HG03469 (cell line): ENCODE data around the gene ATOX1.

ENCODE experiments used
- ATAC-seq: cut with Tn5 transposase; IDR thresholded peaks from one replicate; pipeline ENCODE4 v1.9.1; 2021; ENCODE audit warnings: mild to moderate bottlenecking, moderate library complexity, moderate number of reproducible peaks; ENCODE audit not compliant: unreplicated experiment

The ATOX1 gene

GRCh38 chr5:151770383-151771258 is 12.2 kb upstream of the ATOX1 start:
- peak; percentile 12 for ATAC-seq

GRCh38 chr5:151766975-151767374 is 8.5 kb upstream of the ATOX1 start:
- ATAC-seq: no peak

DNA sequence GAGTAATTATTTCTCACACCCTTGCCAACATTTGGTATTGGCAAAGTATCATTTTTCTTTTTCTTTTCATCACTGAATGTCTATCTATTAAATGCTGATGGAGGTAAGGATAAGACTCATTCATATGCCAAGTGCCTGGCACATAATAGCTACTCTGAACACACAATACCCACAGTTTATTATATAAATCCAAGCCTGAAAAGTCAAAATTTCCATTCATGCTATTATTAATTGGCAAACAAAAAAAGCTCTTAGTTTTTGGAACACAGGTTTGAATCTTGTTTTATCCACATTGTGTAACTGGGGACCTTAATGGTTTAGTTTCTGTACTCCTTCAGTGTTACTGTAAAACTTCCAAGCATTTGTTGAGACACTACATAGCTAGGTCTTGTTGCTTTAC is 6.4 kb upstream of the ATOX1 start:
- ATAC-seq: no peak

- no peak for ATAC-seq
These were observed 346 bp downstream of the ATOX1 start for GRCh38 chr5:151758141-151758429.

DNA sequence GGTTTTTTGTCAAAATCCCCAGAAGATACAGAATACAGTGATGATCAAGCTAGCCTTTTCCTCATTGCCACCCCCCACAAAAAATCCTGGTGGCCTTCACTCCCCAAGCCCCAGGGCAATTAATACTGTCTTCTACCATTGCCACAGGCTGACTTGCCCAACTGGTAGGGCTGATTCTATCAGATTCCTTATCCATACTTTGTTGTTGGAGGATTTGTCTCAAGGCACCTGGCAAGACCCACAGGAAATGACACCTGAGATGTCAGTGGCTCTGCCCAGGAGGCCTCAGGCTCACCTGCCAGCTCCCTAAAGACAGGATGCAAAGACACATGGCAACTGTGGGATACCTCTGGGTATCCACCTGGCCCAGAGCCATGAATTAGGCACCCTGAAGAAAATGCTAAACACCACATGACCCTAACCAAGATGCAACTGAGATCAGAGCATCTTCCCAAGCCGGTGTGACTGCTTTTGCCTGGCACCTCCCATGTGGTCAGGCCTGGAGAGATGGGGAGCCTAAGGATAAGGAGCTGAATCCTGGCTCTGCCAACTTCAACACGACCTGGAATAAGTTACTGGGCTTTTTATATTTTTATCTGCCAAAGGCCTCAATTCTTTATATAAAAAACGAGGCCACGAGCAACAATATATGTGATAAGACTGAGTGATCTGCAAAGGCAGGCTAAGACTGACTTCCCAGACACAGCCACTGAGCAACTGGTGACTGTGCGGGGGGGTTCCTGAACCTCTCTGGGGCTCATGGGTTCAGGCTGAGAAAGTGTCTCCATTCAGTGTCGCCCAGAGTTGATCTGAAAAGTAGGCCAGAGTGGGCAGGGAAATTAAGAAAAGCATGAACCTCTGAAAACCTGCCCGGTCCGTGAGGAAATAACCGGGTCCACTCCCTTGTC is 944 bp downstream of the ATOX1 start:
- no peak for ATAC-seq

DNA sequence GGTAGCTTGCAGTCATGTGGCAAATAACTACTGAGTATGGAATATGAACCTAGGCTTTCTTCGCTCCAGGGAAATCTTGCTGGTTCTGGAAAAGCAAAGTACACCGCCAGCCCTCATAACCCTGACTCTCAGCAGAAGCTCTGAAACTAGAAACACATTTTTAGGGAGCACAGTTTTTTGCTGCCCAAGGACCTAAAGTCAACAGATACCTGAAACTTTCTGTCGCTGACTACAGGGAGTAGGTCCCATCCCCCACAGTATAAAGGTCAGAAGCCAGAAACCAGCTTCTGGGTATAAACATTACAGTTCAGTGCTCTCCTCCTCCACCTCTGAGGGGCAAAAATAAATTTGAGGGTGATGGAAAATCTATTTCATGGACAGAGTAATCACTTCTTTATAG is 3.0 kb downstream of the ATOX1 start:
- ATAC-seq: no peak

GRCh38 chr5:151751593-151751992 is 6.8 kb downstream of the ATOX1 start:
- no peak for ATAC-seq

GRCh38 chr5:151751091-151751490 is 7.3 kb downstream of the ATOX1 start:
- ATAC-seq: no peak

DNA sequence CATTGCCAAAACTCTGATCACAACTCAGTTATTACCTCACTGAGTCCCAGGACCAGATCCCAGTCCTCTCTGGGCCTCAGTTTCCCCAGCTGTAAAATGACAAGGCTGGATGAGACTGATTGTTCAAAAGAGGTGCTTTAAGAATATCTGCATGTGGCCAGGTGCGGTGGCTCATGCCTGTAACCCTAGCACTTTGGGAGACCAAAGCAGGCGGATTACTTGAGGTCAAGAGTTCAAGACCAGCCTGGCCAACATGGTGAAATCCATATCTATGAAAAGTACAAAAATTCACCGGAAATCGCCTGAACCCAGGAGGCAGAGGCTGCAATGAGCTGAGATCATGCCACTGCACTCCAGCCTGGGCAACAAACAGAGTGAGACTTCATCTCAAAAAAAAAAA is 8.3 kb downstream of the ATOX1 start:
- no peak for ATAC-seq

GRCh38 chr5:151745071-151745705 is 13.2 kb downstream of the ATOX1 start:
- no peak for ATAC-seq

GRCh38 chr5:151743530-151743929 is 14.9 kb downstream of the ATOX1 start:
- no peak for ATAC-seq

- ATAC-seq: no peak
These were observed 15.5 kb downstream of the ATOX1 start for GRCh38 chr5:151742870-151743294.

- ATAC-seq: no peak
These were observed 16.6 kb downstream of the ATOX1 start for GRCh38 chr5:151741678-151742423.

- no peak for ATAC-seq
These were observed 17.5 kb downstream of the ATOX1 start for GRCh38 chr5:151740958-151741373.

GRCh38 chr5:151740336-151740942 is 18.0 kb downstream of the ATOX1 start:
- peak; percentile 48 for ATAC-seq

GRCh38 chr5:151739939-151740335 is 18.5 kb downstream of the ATOX1 start:
- no peak for ATAC-seq

DNA sequence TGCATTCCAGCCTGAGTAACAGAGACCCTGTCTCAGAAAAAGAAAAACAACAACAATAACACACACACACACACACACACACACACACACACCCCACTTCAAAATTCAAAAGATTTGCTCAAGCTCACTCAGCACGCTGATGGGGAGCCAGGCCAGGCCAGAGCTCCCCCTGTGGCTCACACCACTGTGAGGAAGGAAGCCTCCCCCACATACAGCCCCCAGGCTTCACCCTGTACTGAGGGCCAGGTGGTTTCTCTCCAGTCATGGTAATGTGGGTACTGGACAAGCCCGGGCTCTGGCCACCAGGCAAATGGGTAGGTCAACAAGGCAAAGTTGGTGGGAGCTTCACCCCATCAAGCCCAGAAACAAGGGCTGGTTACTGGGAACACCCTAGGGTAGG is 19.0 kb downstream of the ATOX1 start:
- no peak for ATAC-seq

- no peak for ATAC-seq
These were observed 20.1 kb downstream of the ATOX1 start for GRCh38 chr5:151738125-151738848.

DNA sequence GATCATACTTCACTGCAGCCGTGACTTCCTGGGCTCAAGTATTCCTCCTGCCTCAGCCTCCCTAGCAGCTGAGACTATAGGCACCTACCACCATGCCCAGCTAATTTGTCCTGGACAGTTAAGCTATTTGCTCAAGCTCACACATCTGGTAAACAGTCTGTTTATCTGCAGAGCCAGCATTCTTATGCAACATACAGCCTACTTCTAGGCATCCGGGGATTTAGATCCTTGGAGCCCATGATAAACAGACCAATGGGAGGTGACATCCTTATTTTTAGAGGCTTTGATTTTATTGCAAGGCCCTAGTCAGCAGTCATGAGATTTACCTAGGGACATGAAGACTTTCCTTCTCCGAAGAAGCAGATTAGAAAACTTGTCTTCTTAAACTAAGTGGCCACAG is 21.0 kb downstream of the ATOX1 start:
- ATAC-seq: no peak

- ATAC-seq: no peak
These were observed 22.8 kb downstream of the ATOX1 start for GRCh38 chr5:151735646-151736045.
